OCI-LY3 (cell line): ENCODE measurements around the gene ZNF593OS.

Experiments used
- H2AFZ ChIP-seq: fragments of 200-600, 300-600 bp; shearing (Covaris generic); 2 replicates; pipeline ENCODE4 v1.6.0; 2014; ENCODE audit warnings: antibody characterized with exemption, low read depth, low read length
- H3K27ac ChIP-seq: fragments of 200-600, 300-600 bp; sonication (generic); 2 replicates; pipeline ENCODE4 v1.5.1; 2014; ENCODE audit warnings: mild to moderate bottlenecking, low read length, moderate library complexity, mixed read lengths
- H3K27me3 ChIP-seq: fragments of 200-600, 300-600 bp; sonication (generic); 2 replicates; pipeline ENCODE4 v1.6.1; 2014; ENCODE audit warnings: low read depth, low read length, mixed read lengths
- H3K36me3 ChIP-seq: fragments of 200-600, 300-600 bp; sonication (generic); replicated peaks from 2 replicates; pipeline ENCODE3; 2014; ENCODE audit warnings: low read depth, low read length, mixed read lengths
- H3K4me1 ChIP-seq: fragments of 300-600, 200-600 bp; sonication (generic); 2 replicates; pipeline ENCODE4 v1.6.1; 2014; ENCODE audit warnings: low read length, mixed read lengths
- H3K4me2 ChIP-seq: fragments of 200-600, 300-600 bp; sonication (generic); 2 replicates; pipeline ENCODE4 v1.6.1; 2014; ENCODE audit warnings: low read length, mixed read lengths
- H3K4me3 ChIP-seq: fragments of 300-600, 200-600 bp; sonication (generic); 2 replicates; pipeline ENCODE4 v1.5.1; 2014; ENCODE audit warnings: antibody characterized with exemption, mild to moderate bottlenecking, low read length, moderate library complexity
- H3K79me2 ChIP-seq: fragments of 300-600, 200-600 bp; shearing (Covaris generic); 2 replicates; pipeline ENCODE4 v1.6.1; 2014; ENCODE audit warnings: mild to moderate bottlenecking, low read length, mixed read lengths
- H3K9ac ChIP-seq: fragments of 300-600, 200-600 bp; shearing (Covaris generic); 2 replicates; pipeline ENCODE4 v1.6.0; 2014; ENCODE audit warnings: mild to moderate bottlenecking, low read length, moderate library complexity
- H3K9me3 ChIP-seq: fragments of 200-600, 300-600 bp; shearing (Covaris generic); 2 replicates; pipeline ENCODE4 v1.6.1; 2014; ENCODE audit warnings: low read length, mixed read lengths; ENCODE audit not compliant: insufficient read depth
- H4K20me1 ChIP-seq: fragments of 200-600, 300-600 bp; sonication (generic); 2 replicates; pipeline ENCODE4 v1.6.1; 2016; ENCODE audit warnings: low read length, mixed read lengths; ENCODE audit not compliant: insufficient read depth
- CTCF ChIP-seq: fragments of 200-600, 300-600 bp; sonication (generic); IDR thresholded peaks from 2 replicates; pipeline ENCODE4 v1.5.1; 2014; ENCODE audit warnings: antibody characterized with exemption, low read length, low read depth
- EZH2phosphoT487 ChIP-seq: fragments of 200-600 bp; shearing (Covaris generic); IDR thresholded peaks from 2 replicates; pipeline ENCODE4 v1.6.1; 2018; ENCODE audit warnings: antibody characterized with exemption, mixed run types, low read depth

The ZNF593OS gene

GRCh38 chr1:26138974-26139558 lies 32.6 kb downstream of the ZNF593OS start:
- Histone ChIP-seq H4K20me1 (no peaks in the 10 kb centered on the region), H3K4me2 (no peak overlapping the region), H3K36me3 (no peaks in the 10 kb centered on the region), H3K27me3 (no peaks in the 10 kb centered on the region), H3K9me3 (no peaks in the 10 kb centered on the region), H3K27ac (no peak overlapping the region), H2AFZ (no peak overlapping the region), H3K4me3 (no peak overlapping the region), H3K4me1 (no peaks in the 10 kb centered on the region), H3K79me2 (no peaks in the 10 kb centered on the region), H3K9ac (no peak overlapping the region)
- TF ChIP-seq EZH2phosphoT487 = no peak
- TF ChIP-seq CTCF = no peak

- Histone ChIP-seq H4K20me1 (no peaks in the 10 kb centered on the region), H3K4me3 (no peak overlapping the region), H3K36me3 (no peaks in the 10 kb centered on the region), H3K27me3 (no peaks in the 10 kb centered on the region), H3K4me1 (no peaks in the 10 kb centered on the region), H2AFZ (no peak overlapping the region), H3K9ac (no peak overlapping the region), H3K79me2 (no peaks in the 10 kb centered on the region), H3K27ac (no peak overlapping the region), H3K9me3 (no peaks in the 10 kb centered on the region), H3K4me2 (no peak overlapping the region)
- TF ChIP-seq CTCF = no peak
- no peak for TF ChIP-seq EZH2phosphoT487
Measured at GRCh38 chr1:26134466-26134865, 37.2 kb downstream of the ZNF593OS start.

GRCh38 chr1:26132834-26133167 lies 38.8 kb downstream of the ZNF593OS start:
- Histone ChIP-seq H3K4me3 (no peak overlapping the region), H3K79me2 (no peaks in the 10 kb centered on the region), H3K9ac (no peak overlapping the region), H3K9me3 (no peaks in the 10 kb centered on the region), H3K4me1 (no peaks in the 10 kb centered on the region), H2AFZ (no peak overlapping the region), H3K27me3 (no peaks in the 10 kb centered on the region), H3K36me3 (no peaks in the 10 kb centered on the region), H4K20me1 (no peaks in the 10 kb centered on the region), H3K27ac (no peak overlapping the region), H3K4me2 (no peak overlapping the region)
- TF ChIP-seq CTCF (no peak), EZH2phosphoT487 (no peak)

- no peaks in the 10 kb centered on the region for H3K9me3 ChIP-seq
- no peaks in the 10 kb centered on the region for H3K27me3 ChIP-seq
- no peaks in the 10 kb centered on the region for H3K4me1 ChIP-seq
- H3K4me3 ChIP-seq = no peak overlapping the region
- H3K4me2 ChIP-seq = no peak overlapping the region
- H4K20me1 ChIP-seq = no peaks in the 10 kb centered on the region
- no peak for TF ChIP-seq CTCF
- TF ChIP-seq EZH2phosphoT487 = no peak
- no peaks in the 10 kb centered on the region for H3K36me3 ChIP-seq
- no peaks in the 10 kb centered on the region for H3K79me2 ChIP-seq
- H3K9ac ChIP-seq = no peak overlapping the region
- no peak overlapping the region for H2AFZ ChIP-seq
- no peak overlapping the region for H3K27ac ChIP-seq
Measured at GRCh38 chr1:26132128-26132833, 39.4 kb downstream of the ZNF593OS start.
